Fibroblast of lung (primary cell): ENCODE measurements around the gene BRAF. TPM values are rescaled to one million over a fixed set of nuclear protein-coding genes. Genes with fewer than 3 reads are reported as not detected.

Experiments used
- DNase-seq, 2 donors: peaks; one replicate each; pipeline versions ENCODE4 v3.0.0 to v3.0.0-alpha.2; 2010; ENCODE audit warnings: low read depth in 2 of 2
- H2AFZ ChIP-seq: 2 replicates; pipeline ENCODE4 v1.5.1; 2012; ENCODE audit warnings: low read length, control low read depth, inconsistent platforms
- H3K27ac ChIP-seq: 2 replicates; pipeline ENCODE4 v1.5.1; 2011; ENCODE audit warnings: low read length, control low read depth; ENCODE audit not compliant: insufficient read depth
- H3K27me3 ChIP-seq: 2 replicates; pipeline ENCODE4 v1.5.1; 2011; ENCODE audit warnings: mild to moderate bottlenecking, low read length; ENCODE audit not compliant: control insufficient read depth, insufficient read depth
- H3K36me3 ChIP-seq: 2 replicates; pipeline ENCODE4 v1.5.1; 2011; ENCODE audit warnings: low read length; ENCODE audit not compliant: control insufficient read depth, insufficient read depth
- H3K4me1 ChIP-seq: 2 replicates; pipeline ENCODE4 v1.5.1; 2011; ENCODE audit warnings: low read length; ENCODE audit not compliant: control insufficient read depth, insufficient read depth; ENCODE audit errors: extremely low read depth
- H3K4me2 ChIP-seq: 2 replicates; pipeline ENCODE4 v1.5.1; 2011; ENCODE audit warnings: low read length, control low read depth; ENCODE audit not compliant: insufficient read depth; ENCODE audit errors: extremely low read depth
- H3K4me3 ChIP-seq, 4 experiments: fragments of 200-600 bp in 1 of 4; sonication (generic) in 1 of 4; replicated peaks in 1 of 4; 2 replicates each; pipeline ENCODE4 v1.5.1; 2011 to 2016; ENCODE audit warnings: low read length in 4 of 4, low read depth in 3 of 4, mild to moderate bottlenecking in 3 of 4, control low read depth in 2 of 4, inconsistent platforms in 1 of 4, mixed read lengths in 1 of 4; ENCODE audit not compliant: insufficient read depth in 1 of 4; ENCODE audit errors: control extremely low read depth in 1 of 4
- H3K79me2 ChIP-seq: 2 replicates; pipeline ENCODE4 v1.5.1; 2012; ENCODE audit warnings: mild to moderate bottlenecking, low read length, inconsistent platforms; ENCODE audit not compliant: control insufficient read depth, insufficient read depth
- H3K9ac ChIP-seq: 2 replicates; pipeline ENCODE4 v1.5.1; 2011; ENCODE audit warnings: mild to moderate bottlenecking, low read length, control low read depth; ENCODE audit not compliant: insufficient read depth
- H3K9me3 ChIP-seq: 2 replicates; pipeline ENCODE4 v1.5.1; 2012; ENCODE audit warnings: low read depth, low read length; ENCODE audit not compliant: control insufficient read depth, insufficient read depth
- H4K20me1 ChIP-seq: 2 replicates; pipeline ENCODE4 v1.5.1; 2011; ENCODE audit warnings: low read length; ENCODE audit not compliant: control insufficient read depth, insufficient read depth; ENCODE audit errors: extremely low read depth
- CTCF ChIP-seq, 2 donors: IDR thresholded peaks in 1 of 2; conservative IDR thresholded peaks in 1 of 2; 1 replicate in 1 of 2; 2 replicates in 1 of 2; pipeline ENCODE4 v1.5.1; 2011 to 2012; ENCODE audit warnings: low read length in 2 of 2, control low read depth in 1 of 2, inconsistent platforms in 1 of 2, low read depth in 1 of 2, mild to moderate bottlenecking in 1 of 2
- EZH2 ChIP-seq: IDR thresholded peaks from 2 replicates; pipeline ENCODE4 v1.5.1; 2012; ENCODE audit warnings: low read length, control low read depth, mild to moderate bottlenecking; ENCODE audit errors: missing control alignments
- polyA plus RNA-seq, 2 donors: library from polyadenylated mRNA; depleted of rRNA in 1 of 2; stranded (reverse) in 1 of 2; unstranded in 1 of 2; fragments of >200 nt; gene quantifications; 2 replicates each; pipeline ENCODE4 v1.2.1, GENCODE V29; 2011 to 2012; ENCODE audit warnings: missing spikeins in 1 of 2
- total RNA-seq: library from RNA; depleted of rRNA; stranded (reverse); fragments of >200 nt; gene quantifications from 2 replicates; pipeline ENCODE4 v1.2.1, GENCODE V29; 2014

The BRAF gene
- total and polyA plus RNA-seq, 2 donors (not counting 1 experiment from before 2014, with no cell fraction given) = 21.1 to 23.1 TPM

DNA sequence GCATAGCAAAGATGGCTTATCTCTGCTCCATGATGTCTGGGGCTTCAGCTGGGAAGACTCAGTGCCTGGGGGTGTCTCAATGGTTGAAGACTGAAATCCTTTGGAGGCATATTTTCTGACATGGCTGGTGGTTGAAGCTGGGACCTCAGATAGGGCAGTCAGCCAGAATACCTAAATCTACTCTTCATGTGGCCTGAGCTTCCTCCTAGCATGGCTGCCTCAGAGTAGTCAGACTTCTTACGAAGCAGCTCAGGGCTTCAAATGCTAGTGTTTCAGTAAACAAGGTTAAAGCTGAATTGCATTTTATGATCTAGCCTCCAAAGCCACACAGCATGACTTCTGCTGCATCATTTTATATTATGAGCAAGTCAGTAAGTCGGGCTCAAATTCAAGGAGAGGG lies 2.6 kb upstream of the BRAF start:
- H3K9me3 ChIP-seq = no peaks in the 10 kb centered on the region
- H3K27ac ChIP-seq = no peak overlapping the region
- no peaks in the 10 kb centered on the region for H3K4me1 ChIP-seq
- peaks cover 2% of the 10 kb centered on the region for H4K20me1 ChIP-seq
- no peaks in the 10 kb centered on the region for H3K27me3 ChIP-seq
- H3K4me3 ChIP-seq = no peak overlapping the region
- no peak overlapping the region for H3K4me2 ChIP-seq
- H3K79me2 ChIP-seq = peaks cover 20% of the 10 kb centered on the region
- no peaks in the 10 kb centered on the region for H3K36me3 ChIP-seq
- H3K9ac ChIP-seq = no peak overlapping the region
- no peak overlapping the region for H2AFZ ChIP-seq
- DNase-seq = no peak
- TF ChIP-seq EZH2 (no peak), CTCF (conservative IDR thresholded peaks at IDR 0.05 in 1 of 2, IDR thresholded peaks at IDR 0.05 in 1 of 2; ENCODE audit: low read depth in 1 of 2, low read length in 2 of 2) (no peak)

GRCh38 chr7:140926021-140926817 lies 1.5 kb upstream of the BRAF start:
- Histone ChIP-seq H4K20me1 (peaks cover 2% of the 10 kb centered on the region), H3K27ac (no peak overlapping the region), H2AFZ (no peak overlapping the region), H3K36me3 (no peaks in the 10 kb centered on the region), H3K4me3 (no peak overlapping the region), H3K4me2 (no peak overlapping the region), H3K27me3 (no peaks in the 10 kb centered on the region), H3K9me3 (no peaks in the 10 kb centered on the region), H3K9ac (no peak overlapping the region), H3K4me1 (no peaks in the 10 kb centered on the region), H3K79me2 (peaks cover 29% of the 10 kb centered on the region)
- TF ChIP-seq CTCF (conservative IDR thresholded peaks at IDR 0.05 in 1 of 2, IDR thresholded peaks at IDR 0.05 in 1 of 2; ENCODE audit: low read depth in 1 of 2, low read length in 2 of 2) (no peak), EZH2 (no peak)
- DNase-seq = no peak

DNA sequence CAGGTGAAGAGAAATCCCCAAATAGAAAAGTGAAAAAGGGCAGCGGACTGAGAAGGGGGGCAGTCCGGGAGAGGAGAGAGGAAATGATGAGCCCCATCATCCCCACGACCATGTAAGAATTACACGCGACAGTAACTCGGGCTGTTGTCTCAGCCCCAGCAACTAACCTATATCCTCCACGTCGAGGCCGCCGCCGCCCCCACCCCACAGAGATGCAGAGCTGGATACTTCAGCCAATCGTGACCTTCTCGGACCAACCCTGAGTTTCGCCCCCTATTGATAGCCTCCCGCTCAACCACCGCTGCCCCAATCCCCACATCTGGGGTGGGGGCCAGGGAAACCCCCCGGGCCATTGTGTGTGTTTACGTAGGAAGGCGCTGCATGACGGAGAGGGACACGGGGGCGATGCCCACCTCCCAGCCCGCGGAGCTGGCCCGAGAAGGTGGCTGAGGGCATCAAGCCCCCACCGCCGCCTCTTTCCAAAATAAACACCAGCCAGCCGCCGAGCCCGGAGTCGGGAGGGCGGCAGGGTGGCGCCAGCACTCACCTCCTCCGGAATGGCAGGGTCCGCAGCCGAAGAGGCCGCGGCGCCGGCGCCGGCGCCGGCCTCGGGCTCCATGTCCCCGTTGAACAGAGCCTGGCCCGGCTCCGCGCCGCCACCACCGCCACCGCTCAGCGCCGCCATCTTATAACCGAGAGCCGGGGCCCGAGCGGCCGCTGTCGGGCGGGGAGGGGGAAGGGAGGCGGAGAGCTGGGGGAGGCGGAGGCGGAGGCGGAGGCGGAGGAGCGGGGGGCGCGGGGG lies 509 bp downstream of the BRAF start:
- H3K4me2 ChIP-seq = peak overlapping the region; percentile 95
- DNase-seq = peak; percentile 62 to 65
- H3K27me3 ChIP-seq = no peaks in the 10 kb centered on the region
- H4K20me1 ChIP-seq = peaks cover 5% of the 10 kb centered on the region
- peak overlapping the region; percentile 15 for H2AFZ ChIP-seq
- H3K4me3 ChIP-seq = peak overlapping the region; percentile 76 to 91 (median 86)
- H3K4me1 ChIP-seq = no peaks in the 10 kb centered on the region
- no peaks in the 10 kb centered on the region for H3K9me3 ChIP-seq
- H3K36me3 ChIP-seq = no peaks in the 10 kb centered on the region
- H3K27ac ChIP-seq = peak overlapping the region; percentile 93
- H3K79me2 ChIP-seq = peaks cover 47% of the 10 kb centered on the region
- no peak for TF ChIP-seq EZH2
- peak; percentile 56 to 61 for TF ChIP-seq CTCF (conservative IDR thresholded peaks at IDR 0.05 in 1 of 2, IDR thresholded peaks at IDR 0.05 in 1 of 2; ENCODE audit: low read depth in 1 of 2, low read length in 2 of 2)
- H3K9ac ChIP-seq = peak overlapping the region; percentile 93
